Caco-2 (cell line): ENCODE results near the gene PAFAH2. TPM values are rescaled to one million over a fixed set of nuclear protein-coding genes. Genes with fewer than 3 reads are reported as not detected.

ENCODE experiments used
- BruUV-seq: library from RNA; stranded (reverse); fragments of 400-500 nt; replicated peaks from 2 replicates; lab custom pipeline; 2021; lab: Mats Ljungman, UMichigan
- CTCF ChIA-PET: fragments of 300-600 bp; sonication (Branson Sonifier 250); formaldehyde crosslinking; loops from one replicate; lab custom pipeline; 2022; ENCODE audit warnings: antibody characterized with exemption; lab: Charles Lee
- POLR2A ChIA-PET: fragments of 300-600 bp; sonication (Branson Sonifier 250); formaldehyde crosslinking; loops from one replicate; lab custom pipeline; 2022; ENCODE audit warnings: antibody characterized with exemption; lab: Charles Lee
- DNase-seq, 2 experiments: peaks; one replicate each; pipeline versions ENCODE4 v3.0.0 to v3.0.0-alpha.2; 2020 to 2022
- H3K27me3 ChIP-seq: replicated peaks from 2 replicates; pipeline ENCODE4 v1.6.0; 2011; ENCODE audit warnings: low read length; ENCODE audit not compliant: control insufficient read depth, insufficient read depth
- H3K36me3 ChIP-seq: 2 replicates; pipeline ENCODE4 v1.5.1; 2011; ENCODE audit warnings: low read length; ENCODE audit not compliant: control insufficient read depth, insufficient read depth
- H3K4me1 ChIP-seq: fragments of 250-450 bp; sonication (Bioruptor Pico); 2 replicates; pipeline ENCODE4 v1.5.1; 2020; ENCODE audit warnings: mild to moderate bottlenecking
- H3K4me3 ChIP-seq: 2 replicates; pipeline ENCODE4 v1.5.1; 2011; ENCODE audit warnings: low read depth, mild to moderate bottlenecking, control low read depth, low read length
- H3K9me3 ChIP-seq: fragments of 250-450 bp; sonication (Bioruptor Pico); 2 replicates; pipeline ENCODE4 v1.5.1; 2020; ENCODE audit warnings: mild to moderate bottlenecking, moderate library complexity
- H3K27ac Mint-ChIP-seq: one replicate; pipeline ENCODE4 v1.8.0; 2022; ENCODE audit warnings: mixed read lengths; ENCODE audit not compliant: unreplicated experiment
- H3K27me3 Mint-ChIP-seq: one replicate; pipeline ENCODE4 v1.8.0; 2022; ENCODE audit warnings: mixed read lengths; ENCODE audit not compliant: insufficient read depth, unreplicated experiment
- H3K36me3 Mint-ChIP-seq: one replicate; pipeline ENCODE4 v1.8.0; 2022; ENCODE audit warnings: mild to moderate bottlenecking, mixed read lengths; ENCODE audit not compliant: insufficient read depth, unreplicated experiment
- H3K4me1 Mint-ChIP-seq: one replicate; pipeline ENCODE4 v1.8.0; 2022; ENCODE audit warnings: low read depth, mixed read lengths; ENCODE audit not compliant: unreplicated experiment
- H3K4me3 Mint-ChIP-seq: one replicate; pipeline ENCODE4 v1.8.0; 2022; ENCODE audit warnings: mild to moderate bottlenecking, moderate library complexity, mixed read lengths; ENCODE audit not compliant: unreplicated experiment
- H3K9me3 Mint-ChIP-seq: one replicate; pipeline ENCODE4 v1.8.0; 2022; ENCODE audit warnings: mixed read lengths; ENCODE audit not compliant: unreplicated experiment
- CTCF ChIP-seq, 2 experiments: fragments of 200-600 bp in 1 of 2; IDR thresholded peaks; 1 replicate in 1 of 2; 2 replicates in 1 of 2; pipeline versions ENCODE4 v1.5.1 to v1.8.0; 2011 to 2022; ENCODE audit warnings: antibody characterized with exemption in 1 of 2, control low read depth in 1 of 2, inconsistent platforms in 1 of 2, low read depth in 1 of 2, low read length in 1 of 2, mild to moderate bottlenecking in 1 of 2, moderate library complexity in 1 of 2; ENCODE audit not compliant: insufficient read depth in 1 of 2, severe bottlenecking in 1 of 2, unreplicated experiment in 1 of 2
- intact Hi-C: fragments of 100-400 bp; cut with micrococcal nuclease; formaldehyde crosslinking; loops from one replicate; pipeline ENCODE4 v1.10.0; 2022; ENCODE audit not compliant: unreplicated experiment
- total RNA-seq: library from RNA; stranded (reverse); gene quantifications from 2 replicates; pipeline ENCODE4 v1.2.3, GENCODE V29; 2022

Gene PAFAH2
- total RNA-seq, 1 experiment from 2014 or later, result 8.0 TPM

- no peaks in the 10 kb centered on the region for H3K36me3 ChIP-seq
- DNase-seq, result no peak
- peaks cover 7% of the 10 kb centered on the region for H3K4me1 Mint-ChIP-seq
- no peaks in the 10 kb centered on the region for H3K9me3 Mint-ChIP-seq
- TF ChIP-seq CTCF (IDR thresholded peaks at IDR 0.05; ENCODE audit: insufficient read depth in 1 of 2, low read depth in 1 of 2, low read length in 1 of 2, severe bottlenecking in 1 of 2, unreplicated experiment in 1 of 2), result no peak
- no peaks in the 10 kb centered on the region for H3K27me3 ChIP-seq
- POLR2A ChIA-PET, result no interaction called here
- H3K27ac Mint-ChIP-seq, result no peak overlapping the region
- no peaks in the 10 kb centered on the region for H3K9me3 ChIP-seq
- no peaks in the 10 kb centered on the region for H3K27me3 Mint-ChIP-seq
- H3K36me3 Mint-ChIP-seq, result no peaks in the 10 kb centered on the region
- no peak overlapping the region for H3K4me3 Mint-ChIP-seq
- H3K4me1 ChIP-seq, result no peaks in the 10 kb centered on the region
- CTCF ChIA-PET, result interaction anchor here (0.5 kb wide), 1 partner anchor 169 kb away, joined by 17 read pairs; no protein-coding TSS in a partner anchor
- intact Hi-C loops, result no loop called here
- H3K4me3 ChIP-seq, result no peak overlapping the region
- BruUV-seq, result no TSS peak
These were observed 19.2 kb upstream of the PAFAH2 start for GRCh38 chr1:26016953-26017545.

DNA sequence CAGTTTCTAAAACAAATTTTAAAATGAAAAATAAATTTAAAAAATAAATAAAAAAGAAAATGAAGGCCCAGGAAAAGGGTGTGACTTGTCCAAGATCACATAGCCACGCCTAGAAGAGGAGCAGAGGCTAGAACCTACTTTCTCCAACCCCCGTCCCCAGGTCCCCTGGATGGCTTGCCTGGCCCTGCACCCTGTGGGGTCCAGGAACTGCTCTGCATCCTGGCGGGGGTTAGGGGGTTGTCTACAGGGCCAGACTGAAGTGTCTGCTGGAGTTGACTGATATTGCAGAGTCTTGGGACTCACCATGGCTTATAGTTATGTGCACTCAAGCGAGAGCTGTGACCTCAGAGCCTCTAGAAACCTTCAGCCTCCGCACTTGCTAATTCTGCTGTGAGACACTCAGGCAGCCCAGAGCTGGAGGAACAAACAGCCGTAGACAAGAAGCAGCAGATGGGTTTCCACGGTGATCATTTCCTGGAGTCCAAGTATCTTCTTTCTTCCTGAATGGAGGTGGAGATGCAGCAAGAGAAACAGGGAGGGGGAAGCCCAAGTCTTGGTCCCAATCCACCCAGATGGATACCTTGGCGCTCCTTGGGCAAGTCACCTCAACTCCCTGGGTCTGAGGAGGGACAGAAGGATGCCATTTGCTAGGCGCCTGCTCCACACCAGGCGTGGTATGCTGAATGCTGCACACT, 18.5 kb upstream of the PAFAH2 start:
- H3K4me1 Mint-ChIP-seq, result peaks cover 2% of the 10 kb centered on the region
- H3K27me3 ChIP-seq, result no peaks in the 10 kb centered on the region
- no peak overlapping the region for H3K4me3 ChIP-seq
- H3K36me3 ChIP-seq, result no peaks in the 10 kb centered on the region
- no peak for TF ChIP-seq CTCF (IDR thresholded peaks at IDR 0.05; ENCODE audit: insufficient read depth in 1 of 2, low read depth in 1 of 2, low read length in 1 of 2, severe bottlenecking in 1 of 2, unreplicated experiment in 1 of 2)
- H3K4me3 Mint-ChIP-seq, result no peak overlapping the region
- H3K27ac Mint-ChIP-seq, result no peak overlapping the region
- no peaks in the 10 kb centered on the region for H3K4me1 ChIP-seq
- intact Hi-C loops, result no loop called here
- no peaks in the 10 kb centered on the region for H3K27me3 Mint-ChIP-seq
- no peaks in the 10 kb centered on the region for H3K36me3 Mint-ChIP-seq
- no peaks in the 10 kb centered on the region for H3K9me3 Mint-ChIP-seq
- no peak for DNase-seq
- no TSS peak for BruUV-seq
- POLR2A ChIA-PET, result no interaction called here
- H3K9me3 ChIP-seq, result no peaks in the 10 kb centered on the region
- CTCF ChIA-PET, result interaction anchor here (0.5 kb wide), 1 partner anchor 168 kb away, joined by 17 read pairs; no protein-coding TSS in a partner anchor

DNA sequence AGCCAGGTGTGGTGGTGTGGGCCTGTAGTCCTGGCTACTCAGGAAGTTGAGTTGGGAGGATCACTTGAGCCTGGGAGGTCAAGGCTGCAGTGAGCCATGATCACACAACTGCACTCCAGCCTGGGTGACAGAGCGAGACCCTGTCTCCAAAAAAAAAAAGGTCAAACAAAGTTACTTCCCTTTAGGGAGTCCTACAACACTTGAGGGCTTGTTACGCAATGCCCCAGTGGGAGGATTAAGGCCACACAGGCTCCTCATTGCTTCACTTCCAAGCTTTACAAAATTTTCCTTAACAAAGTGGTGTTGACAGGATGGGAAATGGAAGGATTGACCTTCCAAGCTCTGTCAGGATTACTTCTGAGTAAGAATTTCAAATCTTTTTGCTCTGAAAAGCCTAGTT, 17.5 kb upstream of the PAFAH2 start:
- H3K4me1 ChIP-seq, result no peaks in the 10 kb centered on the region
- no peak for TF ChIP-seq CTCF (IDR thresholded peaks at IDR 0.05; ENCODE audit: insufficient read depth in 1 of 2, low read depth in 1 of 2, low read length in 1 of 2, severe bottlenecking in 1 of 2, unreplicated experiment in 1 of 2)
- no peaks in the 10 kb centered on the region for H3K9me3 ChIP-seq
- ChIA-PET POLR2A (no interaction called here), CTCF (no interaction called here)
- peak in 1 of 2 experiments; percentile 26 for DNase-seq
- no peak overlapping the region for H3K4me3 ChIP-seq
- no TSS peak for BruUV-seq
- H3K9me3 Mint-ChIP-seq, result no peaks in the 10 kb centered on the region
- no peak overlapping the region for H3K4me3 Mint-ChIP-seq
- H3K27me3 Mint-ChIP-seq, result no peaks in the 10 kb centered on the region
- intact Hi-C loops, result no loop called here
- H3K27ac Mint-ChIP-seq, result no peak overlapping the region
- no peaks in the 10 kb centered on the region for H3K36me3 ChIP-seq
- H3K27me3 ChIP-seq, result no peaks in the 10 kb centered on the region
- no peaks in the 10 kb centered on the region for H3K36me3 Mint-ChIP-seq
- no peaks in the 10 kb centered on the region for H3K4me1 Mint-ChIP-seq
